ENCODE results near the gene COMMD6.

COMMD6 gene

GRCh38 chr13:75482070-75482819 is 55.4 kb downstream of the COMMD6 start, which contains the start of gene TBC1D4:
TBC1D4 (minus strand) TSS chr13:75482169; CDS start chr13:75481767, 402 bp downstream.
- DNase-seq (ENCODE audit: low spot score) = peak; percentile 88

GRCh38 chr13:75481176-75482069 is 56.2 kb downstream of the COMMD6 start:
- DNase-seq (ENCODE audit: low spot score) = no peak

GRCh38 chr13:75480671-75481175 is 56.9 kb downstream of the COMMD6 start:
- no peak for DNase-seq (ENCODE audit: low spot score)

GRCh38 chr13:75479102-75479740 is 58.4 kb downstream of the COMMD6 start:
- DNase-seq (ENCODE audit: low spot score) = no peak

GRCh38 chr13:75478659-75479058 is 59.0 kb downstream of the COMMD6 start:
- no peak for DNase-seq (ENCODE audit: low spot score)

All from pons (tissue), 1 donor.